ENCODE measurements around the gene RIPK1.
"Not testable (repeated sequence)": the region's sequence is repeated elsewhere in the genome, so short reads cannot be mapped to it uniquely, and the experiment has no call there.

- TF ChIP-seq CTCF, POLR2A (IDR thresholded peaks at IDR 0.05): not testable (repeated sequence)
These were observed 47.2 kb upstream of the RIPK1 start for GRCh38 chr6:3020976-3021598.

Data from thyroid gland (tissue), 4 donors.